Limb (tissue), 2 donors: ENCODE measurements around the gene CNST.
"Not testable (repeated sequence)": the region's sequence is repeated elsewhere in the genome, so short reads cannot be mapped to it uniquely, and the experiment has no call there.

Experiments
- DNase-seq, 2 donors: peaks; one replicate each; pipeline ENCODE4 v3.0.0-alpha.2; 2016; ENCODE audit errors: extremely low spot score in 2 of 2

Gene CNST

DNA sequence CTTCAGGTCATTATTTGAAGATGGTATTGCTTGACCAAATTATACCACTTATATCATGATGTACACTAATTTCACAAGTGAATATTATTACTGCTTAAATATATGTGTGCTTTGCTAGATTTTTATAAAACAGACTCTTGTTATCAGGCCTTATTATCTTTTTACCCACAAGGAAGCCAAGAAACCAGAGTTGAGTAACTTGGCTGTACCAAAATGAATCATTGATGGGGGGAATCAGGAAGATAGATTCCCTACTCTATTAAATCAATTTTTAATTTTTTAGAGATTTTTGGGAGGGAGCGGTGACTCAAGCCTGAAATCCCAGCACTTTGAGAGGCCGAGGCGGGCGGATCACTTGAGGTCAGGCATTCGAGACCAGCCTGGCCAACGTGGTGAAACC, 141.9 kb downstream of the CNST start:
- DNase-seq: no peak

DNA sequence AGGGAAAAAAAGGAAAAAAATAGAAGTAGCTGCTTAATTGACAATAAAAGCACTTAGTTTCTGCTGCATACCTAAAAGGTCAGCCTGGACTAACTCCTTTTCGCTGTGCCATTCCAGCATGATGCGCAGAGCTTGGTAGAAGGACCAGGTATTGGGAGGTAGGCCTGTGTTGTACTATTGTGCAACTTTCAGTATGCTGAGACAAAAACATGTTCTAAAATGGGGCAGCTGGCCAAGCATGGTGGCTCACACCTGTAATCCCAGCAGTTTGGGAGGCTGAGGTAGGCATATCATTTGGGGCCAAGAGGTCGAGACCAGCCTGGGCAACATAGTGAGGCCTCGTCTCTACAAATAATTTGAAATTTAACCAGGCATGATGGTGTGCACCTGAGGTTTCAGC, 142.9 kb downstream of the CNST start:
- DNase-seq: no peak

DNA sequence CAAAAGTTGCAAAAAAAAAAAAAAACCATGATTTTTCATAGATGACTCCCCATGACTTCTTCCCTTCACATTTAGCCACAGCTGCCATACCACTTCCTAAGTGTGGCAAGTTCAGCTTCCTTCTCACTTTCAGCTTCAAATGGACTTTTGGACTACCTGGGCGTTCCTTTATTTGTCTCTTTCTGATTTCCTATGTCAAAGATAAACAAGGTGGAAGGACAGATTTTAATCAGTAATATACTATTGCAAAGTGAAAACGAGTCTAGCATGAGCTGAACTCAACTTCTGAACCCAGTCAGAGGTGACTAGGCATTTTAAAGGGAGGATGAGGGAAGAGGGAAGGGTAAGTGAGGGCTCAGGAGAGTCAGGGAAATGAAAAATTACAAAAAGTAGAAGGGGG, 143.6 kb downstream of the CNST start:
- DNase-seq: no peak

DNA sequence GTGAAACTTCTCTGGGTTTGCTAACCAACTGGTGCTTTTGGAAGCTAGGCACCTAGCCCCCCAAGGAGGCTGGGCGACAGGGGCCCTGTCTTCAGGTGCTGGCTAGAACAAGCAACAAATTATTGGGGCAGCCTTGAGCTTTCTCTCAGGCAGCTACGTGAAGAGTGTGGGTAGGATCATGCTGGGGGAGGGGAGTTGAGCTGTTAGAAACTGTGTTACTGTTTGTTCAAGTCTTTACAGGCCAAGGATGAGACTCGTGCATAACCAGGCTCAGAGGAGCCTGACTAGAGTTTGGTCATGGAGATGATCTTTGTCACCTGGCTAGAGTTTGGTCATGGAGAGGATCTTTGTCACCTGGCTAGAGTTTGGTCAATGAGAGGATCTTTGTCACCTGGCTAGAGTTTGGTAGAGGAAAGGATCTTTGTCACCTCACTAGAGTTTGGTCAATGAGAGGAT, 145.3 kb downstream of the CNST start:
- DNase-seq: no peak

DNA sequence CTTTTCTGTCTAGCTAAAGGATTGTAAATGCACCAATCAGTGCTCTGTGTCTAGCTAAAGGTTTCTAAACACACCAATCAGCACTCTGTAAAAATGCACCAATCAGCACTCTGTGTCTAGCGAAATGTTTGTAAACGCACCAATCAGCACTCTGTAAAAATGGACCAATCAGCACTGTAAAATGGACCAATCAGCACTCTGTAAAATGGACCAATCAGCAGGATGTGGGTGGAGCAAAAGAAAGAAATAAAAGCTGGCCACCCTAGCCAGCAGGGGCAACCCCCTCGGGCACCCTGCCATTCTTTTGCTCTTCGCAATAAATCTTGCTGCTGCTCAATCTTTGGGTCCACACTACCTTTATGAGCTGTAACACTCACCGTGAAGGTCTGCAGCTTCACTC, 146.2 kb downstream of the CNST start:
- not testable (repeated sequence) for DNase-seq
